Anterior cingulate cortex (tissue), 58 donors: ENCODE measurements around the gene RPTOR.

Experiments
- DNase-seq, 58 donors: peaks; one replicate each; lab custom pipeline; 2025; lab: John Stamatoyannopoulos, UW

The RPTOR gene

DNA sequence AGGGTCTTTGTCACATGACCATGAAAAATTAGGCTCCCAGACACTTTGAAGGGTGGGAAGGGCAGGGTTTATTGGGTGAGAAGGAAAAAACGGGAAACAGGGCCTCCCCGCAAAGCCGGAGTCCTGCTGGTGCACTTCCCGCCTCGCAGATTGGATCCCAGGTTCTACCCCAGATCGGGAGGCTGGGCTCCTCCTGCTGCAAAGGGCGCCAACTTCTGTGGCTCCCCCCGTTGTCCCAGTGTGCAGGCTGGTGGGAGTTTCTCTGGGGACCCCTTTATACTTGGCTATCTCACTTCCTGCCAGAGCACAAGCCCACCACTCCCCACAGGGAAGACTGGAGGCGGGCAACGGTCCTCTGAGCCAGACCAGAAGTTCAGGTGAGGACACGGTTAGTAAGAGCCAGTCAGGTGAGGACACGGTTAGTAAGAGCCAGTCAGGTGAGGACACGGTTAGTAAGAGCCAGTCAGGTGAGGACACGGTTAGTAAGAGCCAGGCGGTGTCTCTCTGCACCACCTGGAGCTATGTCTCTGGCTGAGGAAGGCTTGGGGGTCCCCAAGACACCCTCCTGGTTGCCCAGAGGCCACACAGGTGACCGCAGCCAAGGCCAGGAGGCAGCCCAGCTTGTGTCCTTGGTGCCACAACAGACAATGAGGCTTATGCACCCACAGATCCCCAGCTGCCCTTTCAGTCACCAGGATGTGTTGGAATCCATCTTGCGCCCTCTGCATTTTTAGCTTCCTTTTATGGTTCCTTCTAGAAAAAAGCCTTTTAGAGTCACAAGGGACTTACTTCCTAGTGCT lies 398.9 kb downstream of the RPTOR start:
- DNase-seq, result no peak

- DNase-seq, result no peak
These were observed 399.7 kb downstream of the RPTOR start for GRCh38 chr17:80944326-80944725.

DNA sequence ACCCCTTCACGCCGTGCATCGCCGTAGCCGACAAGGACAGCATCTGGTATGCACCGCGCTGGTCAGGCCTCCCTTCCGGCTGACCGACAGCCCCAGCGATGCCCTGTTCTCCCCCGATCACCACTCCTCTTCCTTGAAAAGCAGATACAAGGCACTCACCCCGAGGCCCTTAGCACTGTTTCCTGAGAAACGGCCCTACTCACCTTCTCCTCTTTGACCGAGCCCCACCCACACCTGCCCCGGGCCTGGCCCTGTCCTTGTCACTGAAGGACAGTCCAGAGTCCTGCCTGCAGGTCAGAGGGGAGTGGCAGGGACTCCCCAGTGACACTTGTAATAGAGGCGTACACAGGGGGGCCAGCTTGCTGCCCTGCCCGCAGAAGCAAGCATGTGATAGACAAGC lies 401.1 kb downstream of the RPTOR start:
- no peak for DNase-seq

- DNase-seq, result no peak
These were observed 401.8 kb downstream of the RPTOR start for GRCh38 chr17:80946449-80946848.

DNA sequence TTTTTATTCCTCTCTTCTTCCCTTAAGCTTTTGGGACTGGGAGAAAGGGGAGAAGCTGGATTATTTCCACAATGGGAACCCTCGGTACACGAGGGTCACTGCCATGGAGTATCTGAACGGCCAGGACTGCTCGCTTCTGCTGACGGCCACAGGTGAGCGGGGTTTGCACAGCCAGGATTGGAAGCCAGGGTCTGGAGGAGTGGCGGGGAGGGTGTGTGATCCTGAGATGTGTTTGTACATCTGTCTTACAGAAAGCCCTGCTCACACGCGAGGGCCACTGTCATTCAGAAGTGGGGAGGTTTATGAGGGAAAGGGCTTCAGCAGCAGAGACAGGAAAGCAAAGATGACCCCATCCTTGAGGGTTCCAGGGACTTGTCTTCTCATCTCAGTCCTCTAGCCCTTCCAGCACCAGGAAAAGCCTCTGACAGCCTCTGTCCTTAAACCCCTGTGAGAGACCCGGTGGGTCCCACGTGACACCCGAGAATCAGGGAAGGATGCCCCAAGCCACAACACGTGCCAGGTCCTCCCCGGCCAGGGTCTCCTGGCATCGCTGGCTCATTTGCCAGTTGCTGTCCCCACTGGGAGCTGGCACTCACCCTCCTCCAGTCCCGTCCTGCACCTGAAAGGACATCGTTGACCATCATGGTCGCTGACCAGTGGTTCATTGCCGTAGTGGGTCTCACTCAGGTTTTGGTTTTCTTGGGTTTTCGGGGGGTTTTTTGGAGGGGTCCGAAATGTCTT lies 402.7 kb downstream of the RPTOR start:
- DNase-seq, result no peak

GRCh38 chr17:80948019-80948975 lies 403.7 kb downstream of the RPTOR start:
- no peak for DNase-seq

DNA sequence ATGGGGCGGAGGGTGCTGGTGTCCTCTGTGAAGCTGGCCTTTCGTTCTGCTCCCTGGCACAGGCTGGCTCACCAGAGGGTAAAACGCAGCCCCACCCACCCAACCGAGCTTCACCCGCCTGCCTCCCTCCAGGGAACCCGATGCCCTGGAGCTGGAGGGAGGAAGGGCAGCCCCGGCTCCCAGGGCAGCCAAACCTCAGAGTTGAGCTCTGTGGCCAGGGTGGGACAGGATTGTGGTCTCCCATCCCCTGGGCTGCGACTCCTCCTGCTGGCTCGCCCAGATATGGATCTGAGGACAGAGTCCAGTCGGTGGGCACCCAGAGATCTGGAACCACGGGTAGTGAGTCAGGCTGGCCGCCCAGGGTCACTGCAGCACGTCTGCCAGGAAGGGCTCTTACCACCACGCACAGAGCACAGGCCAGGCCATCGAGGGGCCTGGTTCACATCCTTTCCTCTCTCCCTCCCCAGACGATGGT lies 404.4 kb downstream of the RPTOR start:
- DNase-seq, result no peak

DNA sequence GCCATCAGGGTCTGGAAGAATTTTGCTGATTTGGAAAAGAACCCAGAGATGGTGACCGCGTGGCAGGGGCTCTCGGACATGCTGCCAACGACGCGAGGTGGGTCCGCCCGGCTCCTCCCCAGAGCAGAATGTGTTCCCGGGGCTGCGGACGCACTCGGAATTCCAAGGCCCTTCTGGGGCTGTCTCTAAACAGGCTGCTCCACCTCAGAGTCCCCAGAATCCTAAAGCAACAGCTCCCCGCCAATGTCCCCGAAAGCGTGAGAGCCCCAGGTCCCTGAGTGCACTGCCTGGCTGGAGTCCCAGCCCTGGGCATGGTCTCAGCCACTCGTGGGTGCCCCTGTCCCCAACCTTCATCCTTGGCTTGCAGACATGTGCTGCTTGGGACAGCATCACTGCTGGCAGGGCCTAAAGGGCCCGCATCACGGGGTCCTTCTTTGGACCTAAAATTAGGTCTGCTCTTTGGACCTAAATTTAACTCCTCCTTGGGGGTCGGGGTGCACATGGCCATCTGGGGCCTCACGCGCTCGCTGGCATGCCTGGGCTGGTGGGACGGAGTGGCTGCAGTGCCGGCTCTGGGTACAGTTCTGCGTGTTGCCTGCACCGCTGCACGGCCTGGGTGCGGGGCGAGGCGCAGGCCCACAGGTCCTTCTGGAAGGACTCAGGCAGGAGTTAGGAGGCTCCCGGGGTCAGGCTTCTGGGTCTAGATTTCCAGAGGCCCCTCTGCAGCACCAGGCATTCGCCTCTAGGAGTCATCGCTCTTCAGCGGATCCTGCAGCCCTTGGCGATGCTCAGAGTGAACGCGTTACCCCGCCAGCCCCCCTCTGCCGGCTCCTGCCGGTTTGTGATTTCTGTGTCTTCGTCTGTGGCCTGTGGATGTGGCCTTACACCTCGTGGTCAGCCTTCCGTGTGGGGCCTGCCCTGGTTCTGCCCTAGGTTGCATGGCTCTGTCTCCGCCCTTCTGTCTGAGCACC lies 405.1 kb downstream of the RPTOR start:
- no peak for DNase-seq

- DNase-seq, result no peak
These were observed 406.0 kb downstream of the RPTOR start for GRCh38 chr17:80950466-80951120.

GRCh38 chr17:80951121-80952090 lies 406.8 kb downstream of the RPTOR start:
- DNase-seq, result no peak

DNA sequence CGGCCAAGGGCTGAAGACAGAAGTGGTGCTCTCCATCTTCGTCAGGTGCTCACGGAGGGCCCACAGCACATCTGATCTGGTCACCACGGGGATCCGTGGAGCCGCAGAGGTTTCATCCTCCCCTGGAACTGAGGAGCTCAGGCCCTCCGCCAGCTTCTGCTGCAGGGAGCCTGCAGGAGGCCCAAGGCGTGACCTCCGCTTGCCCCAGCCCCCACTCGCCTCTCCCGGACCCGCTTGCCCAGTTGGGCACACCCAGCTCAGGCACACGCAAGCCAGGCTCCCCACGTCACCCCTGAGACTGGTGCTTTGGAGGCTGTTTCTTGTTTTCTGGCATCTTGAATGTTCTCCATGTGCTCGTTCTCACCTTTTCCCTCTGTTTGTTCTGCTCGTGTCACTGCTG lies 407.7 kb downstream of the RPTOR start:
- DNase-seq, result no peak

DNA sequence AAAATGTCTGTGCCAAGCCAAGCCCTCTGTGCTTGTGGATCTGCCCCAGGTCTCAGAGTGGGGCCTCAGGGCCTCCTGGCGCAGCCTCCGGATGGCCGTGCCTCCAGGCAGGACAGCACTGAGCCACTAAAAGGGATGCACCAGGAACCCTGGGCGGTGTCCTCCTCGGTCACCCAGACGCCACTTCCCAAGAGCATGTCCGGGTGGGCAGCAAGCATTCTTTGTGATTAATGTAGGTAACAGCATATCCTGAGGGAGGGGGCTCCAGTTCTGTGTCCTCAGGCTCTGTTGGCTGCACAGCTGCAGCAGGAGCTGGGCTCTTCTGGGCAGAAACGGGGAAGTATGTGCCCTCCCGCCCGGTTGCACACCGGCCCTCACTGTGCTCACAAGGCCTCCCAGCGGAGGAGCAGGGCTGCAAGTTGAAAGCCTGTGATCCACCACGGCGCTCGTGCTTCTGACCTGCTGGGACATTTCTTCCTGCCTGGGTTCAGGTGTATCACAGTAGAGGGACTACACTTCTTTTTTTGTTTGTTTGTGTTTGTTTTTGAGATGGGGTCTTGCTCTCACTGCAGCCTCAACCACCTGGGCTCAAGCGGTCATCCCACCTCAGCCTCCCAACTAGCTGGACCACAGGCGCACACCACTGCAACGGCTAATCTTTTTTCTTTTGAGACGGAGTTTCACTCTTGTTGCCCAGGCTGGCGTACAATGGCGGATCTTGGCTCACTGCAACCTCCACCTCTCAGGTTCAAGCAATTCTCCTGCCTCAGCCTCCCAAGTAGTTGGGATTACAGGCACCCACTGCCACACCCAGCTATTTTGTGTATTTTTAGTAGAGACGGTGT lies 409.1 kb downstream of the RPTOR start:
- DNase-seq, result no peak

DNA sequence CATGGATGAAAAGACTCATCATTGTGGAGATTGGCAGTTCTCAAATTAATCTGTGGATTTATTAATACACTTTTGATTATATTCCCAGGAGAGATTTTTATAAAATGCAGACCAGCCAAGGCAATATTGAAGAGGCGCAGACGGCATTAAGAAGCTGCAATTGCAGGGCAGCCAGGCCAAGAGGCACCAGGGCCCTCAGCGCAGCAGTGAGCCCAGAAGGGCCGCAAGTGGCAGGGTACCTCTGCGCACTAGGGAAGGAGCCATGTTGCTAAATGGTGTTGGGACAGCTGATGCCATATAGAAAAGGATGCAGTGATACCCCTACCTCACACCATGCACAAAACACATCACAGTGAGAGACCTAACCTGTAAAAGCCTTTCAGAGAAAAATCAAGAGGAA lies 410.4 kb downstream of the RPTOR start:
- no peak for DNase-seq

DNA sequence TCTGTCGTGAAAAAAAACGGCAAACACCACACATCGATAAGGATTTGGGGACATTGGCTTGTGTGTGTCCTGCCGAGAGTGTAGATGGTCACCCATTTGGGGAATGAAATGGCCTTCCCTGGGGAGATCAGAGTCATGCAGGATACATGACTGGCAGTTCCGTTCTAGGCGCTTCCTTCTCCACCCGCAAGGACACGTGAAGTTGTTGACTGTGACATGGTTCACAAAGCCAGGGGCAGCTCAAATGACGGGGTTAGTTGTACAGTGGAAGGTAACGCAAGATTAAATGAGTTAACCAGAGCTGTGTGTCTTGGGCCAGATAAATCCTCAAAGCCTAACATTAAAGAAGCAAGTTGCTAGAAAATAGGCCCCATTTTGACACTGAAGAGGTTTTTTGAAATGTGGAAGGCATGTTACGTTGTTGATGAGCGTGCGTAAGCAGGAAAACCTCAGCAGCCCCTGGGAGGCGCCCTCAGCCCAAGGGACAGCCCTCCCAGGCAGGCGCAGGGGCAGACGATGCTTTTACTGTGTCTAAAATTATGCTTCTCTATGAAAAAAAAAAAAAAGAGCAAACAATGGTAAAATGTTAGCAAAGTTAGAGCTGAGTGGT lies 411.1 kb downstream of the RPTOR start:
- DNase-seq, result no peak

GRCh38 chr17:80956321-80957190 lies 411.9 kb downstream of the RPTOR start:
- no peak for DNase-seq
